Esophagus squamous epithelium (tissue), 5 donors: Measurements from ENCODE around the gene RPS6KA1. TPM values are rescaled to one million over a fixed set of nuclear protein-coding genes. Genes with fewer than 3 reads are reported as not detected.
A peak's percentile ranks its signal among the peaks of the same experiment; 100 is the strongest.
"Not testable (repeated sequence)": the region's sequence is repeated elsewhere in the genome, so short reads cannot be mapped to it uniquely, and the experiment has no call there.

Experiments used
- DNase-seq: peaks from one replicate; lab custom pipeline; 2025; lab: John Stamatoyannopoulos, UW
- H3K27ac ChIP-seq, 4 donors: fragments of 200-600 bp; sonication (generic); one replicate each; pipeline ENCODE4 v1.5.1; 2016 to 2019; ENCODE audit warnings: mild to moderate bottlenecking in 1 of 4
- H3K27me3 ChIP-seq, 4 donors: fragments of 200-600 bp; sonication (generic); 1 replicate in 3 of 4; 2 replicates in 1 of 4; pipeline versions ENCODE4 v1.5.1 to v1.6.0; 2017 to 2021; ENCODE audit warnings: antibody characterized with exemption in 1 of 4
- H3K36me3 ChIP-seq, 3 donors: fragments of 200-600 bp; sonication (generic); one replicate each; pipeline ENCODE4 v1.5.1; 2016 to 2019
- H3K4me1 ChIP-seq, 3 donors: fragments of 200-600 bp; sonication (generic); one replicate each; pipeline ENCODE4 v1.5.1; 2017 to 2019
- H3K4me3 ChIP-seq, 4 donors: fragments of 200-600 bp; sonication (generic); 1 replicate in 3 of 4; 2 replicates in 1 of 4; pipeline ENCODE4 v1.5.1; 2016 to 2019; ENCODE audit warnings: mild to moderate bottlenecking in 2 of 4, moderate library complexity in 1 of 4
- H3K9me3 ChIP-seq, 3 donors: fragments of 200-600 bp; sonication (generic); one replicate each; pipeline ENCODE4 v1.5.1; 2016 to 2019
- CTCF ChIP-seq, 6 experiments: fragments of 450-650 bp in 4 of 6; fragments of 200-600 bp in 2 of 6; sonication (generic) in 2 of 6; IDR thresholded peaks; one replicate each; pipeline ENCODE4 v1.5.1; 2016 to 2019; ENCODE audit warnings: antibody characterized with exemption in 6 of 6, mild to moderate bottlenecking in 4 of 6, moderate library complexity in 4 of 6
- POLR2A ChIP-seq, 4 donors: fragments of 450-650 bp; IDR thresholded peaks; one replicate each; pipeline ENCODE4 v1.6.1; 2017; ENCODE audit warnings: antibody characterized with exemption in 4 of 4, mild to moderate bottlenecking in 4 of 4, moderate library complexity in 3 of 4
- WGBS, 2 donors: methylation state at CpG; one replicate each; pipeline ENCODE4 v1.1.5; 2018; 5-methylcytosine and 5-hydroxymethylcytosine counted together
- intact Hi-C: fragments of 100-400 bp; cut with DNase I; formaldehyde crosslinking; loops from one replicate; pipeline ENCODE4 v1.15.0; 2022
- total RNA-seq, 4 donors: library from RNA; depleted of rRNA; stranded (reverse); fragments of >200 nt; gene quantifications; one replicate each; pipeline ENCODE4 v1.1.0, GENCODE V29; 2016
- donor health status: DM: yes; HTN: yes; CAD: no.

Gene RPS6KA1
- total RNA-seq, 4 donors from 2014 or later, result 24.0 to 49.7 (median 37.7) TPM

DNA sequence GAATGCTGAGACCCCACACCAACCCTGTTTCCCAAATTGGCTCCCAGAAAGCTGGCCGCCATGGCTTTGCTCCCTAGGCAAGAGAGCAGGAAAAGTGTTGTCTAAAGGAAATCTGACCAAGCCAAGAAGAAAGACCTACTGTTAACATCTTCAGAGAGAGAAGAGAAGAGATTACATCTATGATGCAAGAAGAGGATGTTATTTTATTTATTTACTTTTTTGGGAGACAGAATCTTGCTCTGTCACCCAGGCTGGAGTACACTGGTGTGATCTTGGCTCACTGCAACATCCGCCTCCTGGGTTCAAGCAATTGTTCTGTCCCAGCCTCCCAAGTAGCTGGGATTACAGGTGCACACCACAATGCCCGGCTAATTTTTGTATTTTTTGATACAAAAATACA lies 35.6 kb upstream of the RPS6KA1 start:
- no peak for DNase-seq
- H3K4me1 ChIP-seq, result no peaks in the 10 kb centered on the region
- no peaks in the 10 kb centered on the region for H3K27me3 ChIP-seq
- no peak overlapping the region for H3K4me3 ChIP-seq
- no peaks in the 10 kb centered on the region for H3K36me3 ChIP-seq
- no peak for TF ChIP-seq POLR2A (IDR thresholded peaks at IDR 0.05)
- H3K9me3 ChIP-seq, result no peaks in the 10 kb centered on the region
- H3K27ac ChIP-seq, result no peak overlapping the region
- intact Hi-C loops, result no loop called here
- WGBS, 2 donors, result 78 to 79% methylated on average over 3 of the region's 3 CpGs

DNA sequence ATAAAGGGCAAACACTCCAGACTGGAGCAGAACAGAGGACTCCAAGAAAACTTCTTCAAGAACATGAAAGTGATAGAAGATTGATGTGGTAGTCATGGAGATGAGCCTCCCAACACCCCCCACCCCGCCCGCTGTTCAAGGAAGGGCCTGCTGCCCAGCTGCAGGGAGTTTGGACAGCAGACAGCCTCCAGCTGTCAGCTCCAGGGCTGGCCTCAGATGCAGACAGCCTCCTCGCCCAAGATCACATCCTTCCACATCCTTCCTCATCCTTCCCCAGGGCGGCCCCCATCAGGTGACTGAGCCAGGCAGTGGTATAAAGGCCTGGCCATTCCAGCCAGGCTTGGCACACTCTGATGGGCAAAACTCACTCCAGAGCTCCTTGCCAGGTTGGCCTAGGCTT lies 32.7 kb upstream of the RPS6KA1 start:
- Histone ChIP-seq H3K27ac (no peak overlapping the region), H3K4me3 (no peak overlapping the region), H3K36me3 (no peaks in the 10 kb centered on the region), H3K27me3 (no peaks in the 10 kb centered on the region), H3K4me1 (peaks cover 0 to 21% (median 9%) of the 10 kb centered on the region in 3 donors), H3K9me3 (no peaks in the 10 kb centered on the region)
- TF ChIP-seq CTCF (IDR thresholded peaks at IDR 0.05), result no peak
- no peak for TF ChIP-seq POLR2A (IDR thresholded peaks at IDR 0.05)
- no peak for DNase-seq
- intact Hi-C loops, result no loop called here
- WGBS, 2 donors, result 31 to 46% methylated on average over 2 to 4 of the region's 4 CpGs

- H3K36me3 ChIP-seq, result no peaks in the 10 kb centered on the region
- 90 to 99% methylated on average over 6 to 7 of the region's 7 CpGs for WGBS, 2 donors
- peaks cover 0 to 21% (median 10%) of the 10 kb centered on the region in 3 donors for H3K4me1 ChIP-seq
- TF ChIP-seq CTCF (IDR thresholded peaks at IDR 0.05), result no peak
- TF ChIP-seq POLR2A (IDR thresholded peaks at IDR 0.05), result no peak
- H3K4me3 ChIP-seq, result no peak overlapping the region
- intact Hi-C loops, result no loop called here
- H3K27ac ChIP-seq, result no peak overlapping the region
- no peaks in the 10 kb centered on the region for H3K27me3 ChIP-seq
- no peaks in the 10 kb centered on the region for H3K9me3 ChIP-seq
- DNase-seq, result no peak
Measured at GRCh38 chr1:26498894-26499293, 30.7 kb upstream of the RPS6KA1 start.

GRCh38 chr1:26500488-26501175 lies 28.9 kb upstream of the RPS6KA1 start:
- intact Hi-C loops, result loop anchor here (10.0 kb wide), 1 partner anchor 284 kb away; the partner anchor contains the start of gene PIGV
- WGBS, 2 donors, result no CpG with 5 or more reads among the region's 74 CpGs
- TF ChIP-seq CTCF (IDR thresholded peaks at IDR 0.05) (no peak), POLR2A (IDR thresholded peaks at IDR 0.05) (peak in 2 of 4 donors; percentile 57 to 66)

GRCh38 chr1:26510711-26511110 lies 18.9 kb upstream of the RPS6KA1 start:
- H3K4me1 ChIP-seq, DNase-seq, H3K9me3 ChIP-seq, H3K27me3 ChIP-seq, intact Hi-C loops, H3K36me3 ChIP-seq, H3K4me3 ChIP-seq, H3K27ac ChIP-seq: not testable (repeated sequence)
- WGBS, 2 donors, result 53 to 71% methylated on average over 2 of the region's 2 CpGs

More at GRCh38 chr1:26500488-26501175, 28.9 kb upstream of the RPS6KA1 start:
- Histone ChIP-seq H3K36me3 (no peaks in the 10 kb centered on the region), H3K27me3 (no peaks in the 10 kb centered on the region), H3K4me1 (peaks cover 0 to 21% (median 10%) of the 10 kb centered on the region in 3 donors), H3K9me3 (no peaks in the 10 kb centered on the region), H3K4me3 (peak overlapping the region; percentile 71 to 78 (median 74)), H3K27ac (peak overlapping the region; percentile 91 to 96 (median 94))
- DNase-seq, result peak; percentile 66

DNA sequence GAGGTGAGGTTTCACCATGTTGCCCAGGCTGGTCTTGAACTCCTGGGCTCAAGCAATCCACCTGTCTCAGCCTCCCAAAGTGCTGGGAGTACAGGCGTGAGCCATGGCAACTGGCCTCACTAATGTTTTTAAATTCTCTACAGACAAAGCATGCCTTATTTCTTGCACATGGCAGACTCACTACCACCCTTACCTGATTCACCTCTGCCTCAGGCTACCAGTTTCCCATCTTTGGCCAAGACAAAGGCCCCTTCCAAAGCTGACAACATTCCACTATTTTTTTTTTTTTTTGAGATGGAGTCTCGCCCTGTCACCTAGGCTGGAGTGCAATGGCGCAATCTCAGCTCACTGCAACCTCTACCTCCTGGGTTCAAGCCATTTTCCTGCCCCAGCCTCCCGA lies 13.7 kb upstream of the RPS6KA1 start:
- intact Hi-C loops, H3K4me3 ChIP-seq, H3K36me3 ChIP-seq, H3K27me3 ChIP-seq, H3K9me3 ChIP-seq, DNase-seq, H3K27ac ChIP-seq, H3K4me1 ChIP-seq: not testable (repeated sequence)
- 60 to 70% methylated on average over 2 to 3 of the region's 4 CpGs for WGBS, 2 donors
